Mucosa of descending colon (tissue), 3 donors: ENCODE data around the gene MTMR4. TPM values are rescaled to one million over a fixed set of nuclear protein-coding genes. Genes with fewer than 3 reads are reported as not detected.
"Not testable (repeated sequence)": the region's sequence is repeated elsewhere in the genome, so short reads cannot be mapped to it uniquely, and the experiment has no call there.

Source experiments
- ATAC-seq: fragments of 200-7000 bp; cut with Tn5 transposase; one replicate; pipeline ENCODE4 v1.9.1; 2020; ENCODE audit warnings: mild to moderate bottlenecking, moderate library complexity
- DNase-seq, 3 donors: peaks; one replicate each; pipeline ENCODE4 v3.0.0-alpha.2; 2020
- H3K36me3 ChIP-seq: fragments of 200-600 bp; one replicate; pipeline ENCODE4 v1.8.0; 2021; ENCODE audit warnings: low read depth, mild to moderate bottlenecking
- H3K4me1 ChIP-seq: fragments of 200-600 bp; one replicate; pipeline ENCODE4 v1.8.0; 2021; ENCODE audit warnings: low read depth, mild to moderate bottlenecking
- H3K4me3 ChIP-seq: fragments of 200-600 bp; one replicate; pipeline ENCODE4 v1.8.0; 2021; ENCODE audit warnings: mild to moderate bottlenecking
- H3K9me3 ChIP-seq: fragments of 200-600 bp; one replicate; pipeline ENCODE4 v1.8.0; 2021; ENCODE audit warnings: mild to moderate bottlenecking
- CTCF ChIP-seq: fragments of 200-600 bp; IDR thresholded peaks from one replicate; pipeline ENCODE4 v1.8.0; 2022; ENCODE audit warnings: antibody characterized with exemption, mild to moderate bottlenecking
- intact Hi-C, 2 donors: fragments of 100-400 bp; cut with DNase I in 1 of 2; cut with micrococcal nuclease in 1 of 2; formaldehyde crosslinking; loops; one replicate each; pipeline versions ENCODE4 v1.11.0 to v1.11.1; 2022; cut with DNase I, micrococcal nuclease
- total RNA-seq, 3 donors: library from RNA; stranded (reverse); fragmentation: NEBNext Ultra II Directional in 2 of 3; extraction: Animal tissue kit (Norgen Biotek cat#: 25700) in 2 of 3; gene quantifications; one replicate each; pipeline versions ENCODE4 v1.2.1 to v1.2.4, GENCODE V29; 2021 to 2023
- donor health status: DM: no; HTN: no; CAD: no; lungs with moderate emphysema.
- donor health status: DM: no; HTN: no; CAD: no.
- donor health status: DM: no; HTN: yes; CAD: no.

Gene MTMR4
- total RNA-seq, 3 donors from 2014 or later, result 38.9 to 61.9 (median 47.3) TPM

- H3K4me3 ChIP-seq, result no peak overlapping the region
- TF ChIP-seq CTCF, result no peak
- no peaks in the 10 kb centered on the region for H3K9me3 ChIP-seq
- peaks cover 15% of the 10 kb centered on the region for H3K36me3 ChIP-seq
- peaks cover 2% of the 10 kb centered on the region for H3K4me1 ChIP-seq
- no peak for DNase-seq
- intact Hi-C loops, result no loop called here
- ATAC-seq, result no peak
Measured at GRCh38 chr17:58508341-58509067, 5.9 kb downstream of the MTMR4 start.

DNA sequence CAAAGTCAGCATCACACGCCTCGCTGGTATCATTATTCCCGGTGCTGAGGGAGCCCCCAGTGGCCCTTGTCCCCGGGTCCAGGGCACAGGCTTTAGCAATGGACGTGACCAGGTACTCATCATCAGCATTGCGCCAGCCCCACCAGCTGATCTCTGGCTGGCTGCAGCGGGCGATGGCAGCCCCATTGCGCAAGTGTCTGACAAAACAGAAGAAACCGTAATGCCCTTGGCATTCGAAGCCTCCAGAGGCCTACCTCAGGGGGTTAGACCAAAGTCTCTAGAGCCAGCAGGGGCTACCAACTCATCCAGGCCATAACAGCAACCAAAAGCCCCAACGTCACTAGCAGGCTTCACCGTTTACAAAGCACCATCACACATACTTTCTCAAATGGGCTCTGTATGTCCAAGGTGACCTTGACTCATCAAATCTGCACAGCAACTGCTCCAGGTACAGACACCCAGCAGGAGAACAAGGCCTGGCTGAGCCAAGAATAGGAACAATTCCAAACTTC is 7.3 kb downstream of the MTMR4 start:
- intact Hi-C loops, result no loop called here
- DNase-seq, result no peak
- peaks cover 17% of the 10 kb centered on the region for H3K36me3 ChIP-seq
- H3K4me1 ChIP-seq, result no peaks in the 10 kb centered on the region
- TF ChIP-seq CTCF, result no peak
- H3K4me3 ChIP-seq, result no peak overlapping the region
- H3K9me3 ChIP-seq, result no peaks in the 10 kb centered on the region
- no peak for ATAC-seq

GRCh38 chr17:58506354-58507080 is 7.9 kb downstream of the MTMR4 start:
- Histone ChIP-seq H3K9me3 (no peaks in the 10 kb centered on the region), H3K36me3 (peaks cover 20% of the 10 kb centered on the region), H3K4me1 (no peaks in the 10 kb centered on the region), H3K4me3 (no peak overlapping the region)
- DNase-seq (no peak), ATAC-seq (no peak)
- intact Hi-C loops, result no loop called here
- no peak for TF ChIP-seq CTCF

- Histone ChIP-seq H3K9me3 (no peaks in the 10 kb centered on the region), H3K4me1 (no peaks in the 10 kb centered on the region), H3K36me3 (peaks cover 20% of the 10 kb centered on the region), H3K4me3 (no peak overlapping the region)
- ATAC-seq, result peak; percentile 69
- no peak for TF ChIP-seq CTCF
- intact Hi-C loops, result no loop called here
- no peak for DNase-seq
Measured at GRCh38 chr17:58504826-58505351, 9.5 kb downstream of the MTMR4 start.

- Histone ChIP-seq H3K4me1 (no peaks in the 10 kb centered on the region), H3K9me3 (no peaks in the 10 kb centered on the region), H3K36me3 (peaks cover 20% of the 10 kb centered on the region), H3K4me3 (no peak overlapping the region)
- ATAC-seq (peak; percentile 78), DNase-seq (no peak)
- no peak for TF ChIP-seq CTCF
- intact Hi-C loops, result no loop called here
Measured at GRCh38 chr17:58503866-58504265, 10.6 kb downstream of the MTMR4 start.

DNA sequence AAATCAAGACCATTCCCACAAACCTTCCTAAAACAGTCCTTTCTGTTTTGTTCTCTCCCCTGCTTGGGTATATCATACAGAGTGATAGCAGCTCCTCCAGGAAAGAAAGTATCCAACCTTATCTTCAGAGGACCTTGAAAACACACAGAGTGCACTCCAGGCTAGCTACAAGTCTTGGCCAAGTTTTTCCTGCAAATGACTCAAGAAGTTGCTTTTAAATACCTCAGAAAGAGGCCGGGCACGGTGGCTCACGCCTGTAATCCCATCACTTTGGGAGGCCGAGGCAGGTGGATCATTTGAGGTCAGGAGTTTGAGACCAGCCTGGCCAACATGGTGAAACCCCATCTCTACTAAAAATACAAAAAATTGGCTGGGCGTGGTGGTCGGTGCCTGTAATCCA is 11.3 kb downstream of the MTMR4 start:
- H3K36me3 ChIP-seq, result peaks cover 20% of the 10 kb centered on the region
- H3K4me3 ChIP-seq, H3K4me1 ChIP-seq, ATAC-seq, DNase-seq, intact Hi-C loops, H3K9me3 ChIP-seq: not testable (repeated sequence)
